Nephron progenitor cell (in vitro differentiated cells): ENCODE data around the gene ZMYND8.
A peak's percentile ranks its signal among the peaks of the same experiment; 100 is the strongest.
"Not testable (repeated sequence)": the region's sequence is repeated elsewhere in the genome, so short reads cannot be mapped to it uniquely, and the experiment has no call there.

ENCODE experiments used
- DNase-seq: peaks from one replicate; pipeline ENCODE4 v3.0.0; 2021
- H3K27ac Mint-ChIP-seq: 2 replicates; pipeline ENCODE4 v1.8.0; 2021; ENCODE audit warnings: mild to moderate bottlenecking, moderate library complexity, mixed read lengths
- H3K27me3 Mint-ChIP-seq: 2 replicates; pipeline ENCODE4 v1.8.0; 2021; ENCODE audit warnings: mild to moderate bottlenecking, low read depth, mixed read lengths; ENCODE audit not compliant: poor library complexity
- H3K36me3 Mint-ChIP-seq: 2 replicates; pipeline ENCODE4 v1.8.0; 2021; ENCODE audit warnings: low read depth, mixed read lengths
- H3K4me1 Mint-ChIP-seq: 2 replicates; pipeline ENCODE4 v1.8.0; 2021; ENCODE audit warnings: mixed read lengths
- H3K4me3 Mint-ChIP-seq: 2 replicates; pipeline ENCODE4 v1.8.0; 2021; ENCODE audit warnings: mild to moderate bottlenecking, moderate library complexity, mixed read lengths
- H3K9me3 Mint-ChIP-seq: 2 replicates; pipeline ENCODE4 v1.8.0; 2021; ENCODE audit warnings: mild to moderate bottlenecking, moderate library complexity, mixed read lengths
- TF ChIP-seq, protein P1 (sequence below): fragments of 200-600 bp; sonication (generic); IDR thresholded peaks from 2 replicates; pipeline ENCODE4 v1.5.0; 2021; ENCODE audit warnings: antibody characterized with exemption

ZMYND8 gene

DNA sequence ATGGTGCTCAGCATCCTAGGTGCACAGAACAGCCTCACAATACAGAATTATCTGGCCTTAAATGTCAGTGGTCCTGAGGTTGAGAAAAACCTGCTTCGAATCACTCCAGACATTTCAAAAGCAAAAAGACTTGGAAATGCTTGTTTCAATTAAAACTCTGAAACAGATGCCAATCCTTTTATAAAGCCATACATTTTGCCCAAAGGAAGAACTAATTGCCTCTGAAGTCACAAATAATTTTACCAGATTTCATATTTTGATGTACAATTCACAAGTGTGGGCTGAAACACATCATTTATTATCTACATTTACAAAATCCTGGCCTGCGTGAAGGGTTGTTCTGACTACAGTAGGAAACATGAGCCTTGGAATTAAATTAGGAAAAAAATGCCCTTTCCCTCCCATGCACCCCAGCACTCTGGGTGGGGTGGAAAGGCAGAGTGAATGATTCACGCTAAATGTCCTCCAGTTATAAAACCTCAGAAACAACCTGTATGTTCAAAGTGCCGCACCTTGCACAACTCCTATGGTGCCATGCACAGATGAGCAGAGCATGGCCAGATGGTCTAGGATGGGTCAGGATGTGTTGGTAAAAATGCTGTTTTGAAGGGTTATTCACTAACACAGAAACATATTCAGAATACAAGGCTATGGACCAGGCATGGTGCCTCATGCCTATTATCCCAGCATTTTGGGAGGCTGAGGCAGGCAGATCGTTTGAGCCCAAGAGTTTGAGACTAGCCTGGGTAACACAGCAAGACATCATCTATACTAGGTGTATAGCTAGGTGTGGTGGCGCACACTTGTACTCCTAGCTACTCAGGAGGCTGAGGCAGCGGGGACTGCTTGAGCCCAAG, 87.0 kb downstream of the ZMYND8 start:
- no peak for DNase-seq
- Mint-ChIP-seq H3K4me3 (no peak overlapping the region), H3K27me3 (peaks cover under 1% of the 10 kb centered on the region), H3K27ac (no peak overlapping the region), H3K9me3 (no peaks in the 10 kb centered on the region), H3K36me3 (peaks cover 55% of the 10 kb centered on the region), H3K4me1 (peaks cover 12% of the 10 kb centered on the region)
- TF ChIP-seq, protein P1, sequence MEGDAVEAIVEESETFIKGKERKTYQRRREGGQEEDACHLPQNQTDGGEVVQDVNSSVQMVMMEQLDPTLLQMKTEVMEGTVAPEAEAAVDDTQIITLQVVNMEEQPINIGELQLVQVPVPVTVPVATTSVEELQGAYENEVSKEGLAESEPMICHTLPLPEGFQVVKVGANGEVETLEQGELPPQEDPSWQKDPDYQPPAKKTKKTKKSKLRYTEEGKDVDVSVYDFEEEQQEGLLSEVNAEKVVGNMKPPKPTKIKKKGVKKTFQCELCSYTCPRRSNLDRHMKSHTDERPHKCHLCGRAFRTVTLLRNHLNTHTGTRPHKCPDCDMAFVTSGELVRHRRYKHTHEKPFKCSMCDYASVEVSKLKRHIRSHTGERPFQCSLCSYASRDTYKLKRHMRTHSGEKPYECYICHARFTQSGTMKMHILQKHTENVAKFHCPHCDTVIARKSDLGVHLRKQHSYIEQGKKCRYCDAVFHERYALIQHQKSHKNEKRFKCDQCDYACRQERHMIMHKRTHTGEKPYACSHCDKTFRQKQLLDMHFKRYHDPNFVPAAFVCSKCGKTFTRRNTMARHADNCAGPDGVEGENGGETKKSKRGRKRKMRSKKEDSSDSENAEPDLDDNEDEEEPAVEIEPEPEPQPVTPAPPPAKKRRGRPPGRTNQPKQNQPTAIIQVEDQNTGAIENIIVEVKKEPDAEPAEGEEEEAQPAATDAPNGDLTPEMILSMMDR: no peak

DNA sequence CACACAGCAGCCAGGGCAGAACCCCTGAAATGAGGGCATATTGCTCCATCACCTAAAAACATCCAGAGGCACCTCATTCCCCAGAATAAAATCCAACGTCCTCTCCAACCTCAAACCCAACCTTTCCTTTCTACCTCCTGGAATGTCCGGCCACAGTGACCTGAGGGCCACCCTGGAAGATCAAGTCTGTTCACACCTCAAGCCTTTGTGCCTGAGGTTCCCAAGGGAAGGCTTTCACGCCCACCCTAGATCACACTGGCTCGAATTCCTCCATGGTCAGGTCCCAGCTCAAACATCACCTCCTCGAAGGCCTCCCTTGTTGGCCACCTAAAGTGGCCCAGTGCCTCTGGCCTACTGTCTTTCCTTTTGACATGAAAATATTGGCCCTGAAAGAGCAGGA, 88.9 kb downstream of the ZMYND8 start:
- DNase-seq: no peak
- H3K4me1 Mint-ChIP-seq: peaks cover 16% of the 10 kb centered on the region
- no peaks in the 10 kb centered on the region for H3K27me3 Mint-ChIP-seq
- no peak overlapping the region for H3K4me3 Mint-ChIP-seq
- TF ChIP-seq, protein P1: no peak
- no peak overlapping the region for H3K27ac Mint-ChIP-seq
- H3K36me3 Mint-ChIP-seq: peaks cover 60% of the 10 kb centered on the region
- no peaks in the 10 kb centered on the region for H3K9me3 Mint-ChIP-seq

DNA sequence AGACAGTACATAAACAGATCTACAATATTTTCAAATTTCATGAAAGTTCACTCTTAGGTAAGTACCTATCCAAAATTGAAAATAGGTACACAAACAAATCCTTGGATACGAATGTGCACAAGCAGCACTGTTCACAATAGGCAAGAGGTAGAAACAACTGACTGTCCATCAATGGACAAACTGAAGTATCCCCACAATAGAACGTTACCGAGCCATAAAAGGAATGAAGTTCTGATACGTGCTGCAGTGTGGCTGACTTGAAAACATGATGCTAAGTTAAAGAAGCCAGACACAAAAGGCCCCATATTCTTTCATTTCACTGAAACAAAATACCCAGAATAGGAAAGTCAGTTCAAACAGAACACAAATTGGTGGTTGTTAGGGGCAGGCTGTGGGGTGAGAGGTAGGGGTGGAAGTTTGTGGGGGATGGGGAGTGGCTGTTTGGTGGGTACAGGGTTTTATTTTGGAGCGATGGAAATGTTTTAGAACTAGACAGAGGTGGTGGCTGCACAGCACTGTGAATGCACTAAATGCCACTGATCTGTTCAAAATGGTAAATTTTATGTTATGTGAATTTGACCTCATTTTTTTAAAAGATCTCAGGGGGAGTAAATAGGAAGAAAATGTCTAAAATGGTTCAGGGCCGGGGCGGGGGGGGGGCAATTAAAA, 89.5 kb downstream of the ZMYND8 start:
- H3K4me3 Mint-ChIP-seq: no peak overlapping the region
- TF ChIP-seq, protein P1: no peak
- no peak for DNase-seq
- peaks cover 61% of the 10 kb centered on the region for H3K36me3 Mint-ChIP-seq
- H3K27ac Mint-ChIP-seq: peak overlapping the region; percentile 20
- H3K4me1 Mint-ChIP-seq: peaks cover 16% of the 10 kb centered on the region
- no peaks in the 10 kb centered on the region for H3K27me3 Mint-ChIP-seq
- no peaks in the 10 kb centered on the region for H3K9me3 Mint-ChIP-seq

DNA sequence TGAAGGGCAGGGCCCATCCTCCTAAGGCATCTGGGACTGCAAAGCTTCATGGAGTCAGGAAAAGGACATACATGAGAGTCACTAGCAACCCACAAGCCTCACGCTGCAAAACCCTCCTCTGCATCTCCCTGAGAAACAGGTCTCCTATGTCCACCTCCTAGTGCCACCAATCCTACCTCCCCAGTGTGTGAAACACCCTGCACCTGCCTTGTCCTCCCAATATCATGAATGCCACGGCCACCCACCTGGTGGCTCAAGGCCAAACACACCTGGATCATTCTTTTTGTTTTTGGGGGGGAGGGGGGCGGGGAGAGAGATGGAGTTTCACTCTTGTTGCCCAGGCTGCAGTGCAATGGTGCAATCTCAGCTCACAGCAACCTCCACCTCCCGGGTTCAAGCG, 90.5 kb downstream of the ZMYND8 start:
- no peak for DNase-seq
- Mint-ChIP-seq H3K9me3 (no peaks in the 10 kb centered on the region), H3K4me3 (no peak overlapping the region), H3K27me3 (no peaks in the 10 kb centered on the region), H3K4me1 (peaks cover 16% of the 10 kb centered on the region), H3K27ac (no peak overlapping the region), H3K36me3 (peaks cover 71% of the 10 kb centered on the region)
- TF ChIP-seq, protein P1: no peak

DNA sequence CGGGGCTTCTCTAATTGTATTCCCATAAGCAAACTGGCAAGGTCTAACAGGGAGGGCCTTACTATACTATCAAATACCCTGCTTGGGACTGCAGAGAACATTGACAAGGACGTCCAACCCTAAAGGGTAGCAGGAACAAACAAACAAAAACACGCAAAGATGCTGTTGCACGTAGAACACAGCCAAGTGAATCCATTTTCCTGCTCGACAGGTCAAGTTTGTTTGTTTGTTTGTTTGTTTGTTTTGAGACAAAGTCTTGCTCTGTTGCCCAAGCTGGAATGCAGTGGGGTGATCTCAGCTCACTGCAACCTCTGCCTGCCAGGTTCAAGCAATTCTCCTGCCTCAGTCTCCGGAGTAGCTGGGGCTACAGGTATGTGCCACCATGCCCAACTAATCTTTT, 91.3 kb downstream of the ZMYND8 start:
- TF ChIP-seq, protein P1: no peak
- H3K27me3 Mint-ChIP-seq: peaks cover 2% of the 10 kb centered on the region

DNA sequence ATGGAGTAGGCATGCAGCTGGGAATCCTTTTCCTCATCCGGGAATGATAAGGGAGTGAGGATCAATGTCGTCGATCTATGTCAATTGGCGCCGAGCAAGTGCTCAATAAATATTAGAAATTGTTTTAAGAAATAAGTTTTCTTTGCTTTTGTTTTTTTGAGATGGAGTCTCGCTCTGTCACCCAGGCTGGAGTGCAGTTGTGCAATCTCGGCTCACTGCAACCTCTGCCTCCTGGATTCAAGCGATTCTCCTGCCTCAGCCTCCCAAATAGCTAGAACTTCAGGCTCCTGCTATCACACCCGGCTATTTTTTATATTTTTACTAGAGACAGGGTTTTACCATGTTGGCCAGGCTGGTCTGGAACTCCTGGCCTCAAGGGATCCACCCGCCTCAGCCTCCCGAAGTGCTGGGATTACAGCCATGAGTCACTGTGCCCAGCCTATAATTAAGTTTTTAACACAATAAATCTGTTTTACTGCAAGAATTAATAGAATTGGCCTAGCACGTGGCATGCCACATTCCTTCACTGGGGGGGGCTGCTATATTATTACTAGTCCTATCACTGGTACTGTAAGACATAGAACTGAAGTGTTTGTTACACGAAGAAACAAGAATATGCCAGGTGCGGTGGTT, 92.2 kb downstream of the ZMYND8 start:
- H3K27me3 Mint-ChIP-seq, DNase-seq, H3K9me3 Mint-ChIP-seq, H3K4me3 Mint-ChIP-seq: not testable (repeated sequence)
- H3K27ac Mint-ChIP-seq: peak overlapping the region; percentile 88
- H3K4me1 Mint-ChIP-seq: peaks cover 31% of the 10 kb centered on the region
- H3K36me3 Mint-ChIP-seq: peaks cover 74% of the 10 kb centered on the region

More for the DNA sequence above, 91.3 kb downstream of the ZMYND8 start:
- Mint-ChIP-seq H3K4me3 (no peak overlapping the region), H3K4me1 (peaks cover 22% of the 10 kb centered on the region), H3K9me3 (no peaks in the 10 kb centered on the region), H3K36me3 (peaks cover 73% of the 10 kb centered on the region), H3K27ac (no peak overlapping the region)
- no peak for DNase-seq
